ENCODE data around the gene LAPTM5. TPM values are rescaled to one million over a fixed set of nuclear protein-coding genes. Genes with fewer than 3 reads are reported as not detected.

Gene LAPTM5
- total and polyA plus RNA-seq, 4 donors: 18.0 to 46.2 (median 28.1) TPM

DNA sequence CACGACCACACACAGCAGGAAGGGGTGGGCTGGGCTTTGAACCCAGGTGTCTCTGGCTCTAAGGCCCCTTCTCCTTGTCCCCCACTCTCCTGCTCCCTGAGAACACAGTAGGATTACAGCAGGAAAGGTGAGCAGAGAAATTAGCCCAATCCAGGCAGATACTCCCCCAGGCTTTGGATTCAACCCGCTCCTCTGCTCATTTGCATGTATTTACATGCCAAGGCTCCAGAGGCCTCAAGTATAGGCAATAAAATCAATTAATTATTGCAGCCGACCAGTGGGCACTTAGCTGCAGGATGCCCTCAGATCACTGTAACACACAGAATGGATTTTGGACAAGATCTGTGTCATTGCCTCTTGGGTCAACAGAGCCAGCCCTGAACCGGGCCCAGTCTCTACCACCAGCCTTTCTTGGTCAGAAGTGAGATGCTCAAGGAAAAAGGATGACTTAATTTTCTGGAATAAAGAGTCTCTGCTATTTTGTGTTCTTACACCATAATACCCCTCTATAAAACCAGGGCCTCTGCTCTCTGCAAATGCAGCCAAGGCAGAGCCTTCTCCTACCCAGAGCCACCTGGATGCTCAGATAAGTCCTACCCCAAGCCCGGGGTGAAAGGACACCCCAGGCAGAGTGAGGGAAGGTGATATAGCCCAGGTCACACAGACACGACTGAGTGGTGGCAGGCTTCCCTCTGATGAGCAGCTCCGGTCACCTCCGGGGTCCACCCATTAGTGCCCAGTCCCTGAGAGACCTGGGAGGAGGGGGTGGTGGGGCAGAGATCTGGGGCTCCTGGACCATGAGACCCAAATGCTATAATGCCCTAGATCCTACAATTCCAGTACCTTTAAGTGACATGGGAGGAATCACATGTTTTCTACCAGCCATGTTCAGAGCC is 63.0 kb downstream of the LAPTM5 start:
- Histone ChIP-seq H3K9ac (ENCODE audit: low read depth in 1 of 2, low read length in 2 of 2) (no peak overlapping the region), H3K4me3 (ENCODE audit: low read depth in 1 of 3, low read length in 3 of 3) (no peak overlapping the region), H3K36me3 (ENCODE audit: control insufficient read depth in 4 of 4, insufficient read depth in 3 of 4, low read depth in 1 of 4, low read length in 3 of 4) (no peaks in the 10 kb centered on the region), H3K27me3 (ENCODE audit: control insufficient read depth in 4 of 4, insufficient read depth in 4 of 4, low read length in 3 of 4) (no peaks in the 10 kb centered on the region), H3K9me3 (ENCODE audit: control insufficient read depth in 4 of 4, low read length in 3 of 4) (no peaks in the 10 kb centered on the region), H3K4me1 (ENCODE audit: control insufficient read depth in 4 of 4, insufficient read depth in 4 of 4, low read length in 3 of 4) (no peaks in the 10 kb centered on the region), H3K27ac (ENCODE audit: low read depth in 1 of 2, low read length in 2 of 2) (no peak overlapping the region)
- no peak for TF ChIP-seq HNF4A (conservative IDR thresholded peaks at IDR 0.05)
- TF ChIP-seq, protein P1, sequence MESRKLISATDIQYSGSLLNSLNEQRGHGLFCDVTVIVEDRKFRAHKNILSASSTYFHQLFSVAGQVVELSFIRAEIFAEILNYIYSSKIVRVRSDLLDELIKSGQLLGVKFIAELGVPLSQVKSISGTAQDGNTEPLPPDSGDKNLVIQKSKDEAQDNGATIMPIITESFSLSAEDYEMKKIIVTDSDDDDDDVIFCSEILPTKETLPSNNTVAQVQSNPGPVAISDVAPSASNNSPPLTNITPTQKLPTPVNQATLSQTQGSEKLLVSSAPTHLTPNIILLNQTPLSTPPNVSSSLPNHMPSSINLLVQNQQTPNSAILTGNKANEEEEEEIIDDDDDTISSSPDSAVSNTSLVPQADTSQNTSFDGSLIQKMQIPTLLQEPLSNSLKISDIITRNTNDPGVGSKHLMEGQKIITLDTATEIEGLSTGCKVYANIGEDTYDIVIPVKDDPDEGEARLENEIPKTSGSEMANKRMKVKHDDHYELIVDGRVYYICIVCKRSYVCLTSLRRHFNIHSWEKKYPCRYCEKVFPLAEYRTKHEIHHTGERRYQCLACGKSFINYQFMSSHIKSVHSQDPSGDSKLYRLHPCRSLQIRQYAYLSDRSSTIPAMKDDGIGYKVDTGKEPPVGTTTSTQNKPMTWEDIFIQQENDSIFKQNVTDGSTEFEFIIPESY (IDR thresholded peaks at IDR 0.05): no peak
- TF ChIP-seq, protein P2, sequence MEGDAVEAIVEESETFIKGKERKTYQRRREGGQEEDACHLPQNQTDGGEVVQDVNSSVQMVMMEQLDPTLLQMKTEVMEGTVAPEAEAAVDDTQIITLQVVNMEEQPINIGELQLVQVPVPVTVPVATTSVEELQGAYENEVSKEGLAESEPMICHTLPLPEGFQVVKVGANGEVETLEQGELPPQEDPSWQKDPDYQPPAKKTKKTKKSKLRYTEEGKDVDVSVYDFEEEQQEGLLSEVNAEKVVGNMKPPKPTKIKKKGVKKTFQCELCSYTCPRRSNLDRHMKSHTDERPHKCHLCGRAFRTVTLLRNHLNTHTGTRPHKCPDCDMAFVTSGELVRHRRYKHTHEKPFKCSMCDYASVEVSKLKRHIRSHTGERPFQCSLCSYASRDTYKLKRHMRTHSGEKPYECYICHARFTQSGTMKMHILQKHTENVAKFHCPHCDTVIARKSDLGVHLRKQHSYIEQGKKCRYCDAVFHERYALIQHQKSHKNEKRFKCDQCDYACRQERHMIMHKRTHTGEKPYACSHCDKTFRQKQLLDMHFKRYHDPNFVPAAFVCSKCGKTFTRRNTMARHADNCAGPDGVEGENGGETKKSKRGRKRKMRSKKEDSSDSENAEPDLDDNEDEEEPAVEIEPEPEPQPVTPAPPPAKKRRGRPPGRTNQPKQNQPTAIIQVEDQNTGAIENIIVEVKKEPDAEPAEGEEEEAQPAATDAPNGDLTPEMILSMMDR (IDR thresholded peaks at IDR 0.05; ENCODE audit: low read depth, low read length, missing input control): no peak
- no peak for TF ChIP-seq EGR1 (IDR thresholded peaks at IDR 0.05; ENCODE audit: low read depth in 2 of 2)
- TF ChIP-seq, protein P3, sequence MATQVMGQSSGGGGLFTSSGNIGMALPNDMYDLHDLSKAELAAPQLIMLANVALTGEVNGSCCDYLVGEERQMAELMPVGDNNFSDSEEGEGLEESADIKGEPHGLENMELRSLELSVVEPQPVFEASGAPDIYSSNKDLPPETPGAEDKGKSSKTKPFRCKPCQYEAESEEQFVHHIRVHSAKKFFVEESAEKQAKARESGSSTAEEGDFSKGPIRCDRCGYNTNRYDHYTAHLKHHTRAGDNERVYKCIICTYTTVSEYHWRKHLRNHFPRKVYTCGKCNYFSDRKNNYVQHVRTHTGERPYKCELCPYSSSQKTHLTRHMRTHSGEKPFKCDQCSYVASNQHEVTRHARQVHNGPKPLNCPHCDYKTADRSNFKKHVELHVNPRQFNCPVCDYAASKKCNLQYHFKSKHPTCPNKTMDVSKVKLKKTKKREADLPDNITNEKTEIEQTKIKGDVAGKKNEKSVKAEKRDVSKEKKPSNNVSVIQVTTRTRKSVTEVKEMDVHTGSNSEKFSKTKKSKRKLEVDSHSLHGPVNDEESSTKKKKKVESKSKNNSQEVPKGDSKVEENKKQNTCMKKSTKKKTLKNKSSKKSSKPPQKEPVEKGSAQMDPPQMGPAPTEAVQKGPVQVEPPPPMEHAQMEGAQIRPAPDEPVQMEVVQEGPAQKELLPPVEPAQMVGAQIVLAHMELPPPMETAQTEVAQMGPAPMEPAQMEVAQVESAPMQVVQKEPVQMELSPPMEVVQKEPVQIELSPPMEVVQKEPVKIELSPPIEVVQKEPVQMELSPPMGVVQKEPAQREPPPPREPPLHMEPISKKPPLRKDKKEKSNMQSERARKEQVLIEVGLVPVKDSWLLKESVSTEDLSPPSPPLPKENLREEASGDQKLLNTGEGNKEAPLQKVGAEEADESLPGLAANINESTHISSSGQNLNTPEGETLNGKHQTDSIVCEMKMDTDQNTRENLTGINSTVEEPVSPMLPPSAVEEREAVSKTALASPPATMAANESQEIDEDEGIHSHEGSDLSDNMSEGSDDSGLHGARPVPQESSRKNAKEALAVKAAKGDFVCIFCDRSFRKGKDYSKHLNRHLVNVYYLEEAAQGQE (IDR thresholded peaks at IDR 0.05): no peak
- DNase-seq (ENCODE audit: low spot score): no peak
- WGBS: 74% methylated on average over 8 of the region's 8 CpGs

DNA sequence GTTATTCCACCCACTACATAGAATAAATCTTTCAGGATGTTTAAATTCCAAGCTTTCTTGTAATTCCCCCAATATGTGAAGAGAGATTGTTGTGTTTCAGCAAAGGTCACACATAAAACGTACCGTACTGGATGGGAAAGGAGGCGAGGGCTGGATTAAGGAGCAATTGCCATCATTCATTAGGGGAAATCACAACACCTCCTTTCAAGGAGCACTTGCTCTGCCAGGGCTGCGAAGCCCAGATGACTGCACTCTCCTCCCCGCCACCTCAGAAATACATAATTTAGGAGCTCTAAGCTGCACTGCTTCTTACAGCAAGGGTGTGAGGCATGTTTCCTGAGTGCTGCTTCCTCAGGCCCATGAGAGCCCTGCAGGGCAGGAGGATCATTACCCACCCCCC is 63.8 kb downstream of the LAPTM5 start:
- 71% methylated on average over 5 of the region's 5 CpGs for WGBS

More for the DNA sequence above, 63.8 kb downstream of the LAPTM5 start:
- no peaks in the 10 kb centered on the region for H3K9me3 ChIP-seq (ENCODE audit: control insufficient read depth in 4 of 4, low read length in 3 of 4)
- TF ChIP-seq GABPA (IDR thresholded peaks at IDR 0.05 in 1 of 2, conservative IDR thresholded peaks at IDR 0.05 in 1 of 2) (no peak), YY1 (IDR thresholded peaks at IDR 0.05) (no peak), FOXA1 (IDR thresholded peaks at IDR 0.05) (no peak), JUND (IDR thresholded peaks at IDR 0.05) (no peak), HNF4G (IDR thresholded peaks at IDR 0.05) (no peak), HNF4A (conservative IDR thresholded peaks at IDR 0.05) (no peak), TAF1 (conservative IDR thresholded peaks at IDR 0.05) (no peak), FOXA2 (IDR thresholded peaks at IDR 0.05) (no peak), EGR1 (IDR thresholded peaks at IDR 0.05; ENCODE audit: low read depth in 2 of 2) (no peak)
- TF ChIP-seq, protein P4, sequence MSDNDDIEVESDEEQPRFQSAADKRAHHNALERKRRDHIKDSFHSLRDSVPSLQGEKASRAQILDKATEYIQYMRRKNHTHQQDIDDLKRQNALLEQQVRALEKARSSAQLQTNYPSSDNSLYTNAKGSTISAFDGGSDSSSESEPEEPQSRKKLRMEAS (IDR thresholded peaks at IDR 0.05): no peak
- TF ChIP-seq, protein P3 (IDR thresholded peaks at IDR 0.05): no peak
- TF ChIP-seq, protein P5, sequence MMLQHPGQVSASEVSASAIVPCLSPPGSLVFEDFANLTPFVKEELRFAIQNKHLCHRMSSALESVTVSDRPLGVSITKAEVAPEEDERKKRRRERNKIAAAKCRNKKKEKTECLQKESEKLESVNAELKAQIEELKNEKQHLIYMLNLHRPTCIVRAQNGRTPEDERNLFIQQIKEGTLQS (IDR thresholded peaks at IDR 0.05): no peak
- H3K27me3 ChIP-seq (ENCODE audit: control insufficient read depth in 4 of 4, insufficient read depth in 4 of 4, low read length in 3 of 4): no peaks in the 10 kb centered on the region
- no peak overlapping the region for H3K9ac ChIP-seq (ENCODE audit: low read depth in 1 of 2, low read length in 2 of 2)
- H3K27ac ChIP-seq (ENCODE audit: low read depth in 1 of 2, low read length in 2 of 2): no peak overlapping the region
- DNase-seq (ENCODE audit: low spot score): no peak
- H3K4me3 ChIP-seq (ENCODE audit: low read depth in 1 of 3, low read length in 3 of 3): no peak overlapping the region
- H3K36me3 ChIP-seq (ENCODE audit: control insufficient read depth in 4 of 4, insufficient read depth in 3 of 4, low read depth in 1 of 4, low read length in 3 of 4): no peaks in the 10 kb centered on the region
- H3K4me1 ChIP-seq (ENCODE audit: control insufficient read depth in 4 of 4, insufficient read depth in 4 of 4, low read length in 3 of 4): no peaks in the 10 kb centered on the region
